ENCODE data around the gene LRFN3.
"Not testable (repeated sequence)": the region's sequence is repeated elsewhere in the genome, so short reads cannot be mapped to it uniquely, and the experiment has no call there.

Gene LRFN3

GRCh38 chr19:35907377-35907745 is 28.8 kb upstream of the LRFN3 start:
- no peaks in the 10 kb centered on the region for H3K36me3 ChIP-seq (ENCODE audit: control insufficient read depth, insufficient read depth, low read length)
- H3K9ac ChIP-seq (ENCODE audit: low read length) = no peak overlapping the region
- no peaks in the 10 kb centered on the region for H3K9me3 ChIP-seq (ENCODE audit: control insufficient read depth, insufficient read depth, low read depth, low read length)
- H3K4me3 ChIP-seq (ENCODE audit: low read depth, low read length) = no peak overlapping the region
- peaks cover 25% of the 10 kb centered on the region for H3K4me1 ChIP-seq (ENCODE audit: control insufficient read depth, insufficient read depth, low read length)
- H3K27ac ChIP-seq (ENCODE audit: low read depth, low read length) = no peak overlapping the region
- peaks cover 5% of the 10 kb centered on the region for H3K27me3 ChIP-seq (ENCODE audit: control insufficient read depth, insufficient read depth, low read length)

- Histone ChIP-seq H3K27me3 (ENCODE audit: control insufficient read depth, insufficient read depth, low read length) (no peaks in the 10 kb centered on the region; the same call in 1 of the 2 replicates), H3K9ac (ENCODE audit: low read length) (no peak within 1 kb of the TSS), H3K36me3 (ENCODE audit: control insufficient read depth, insufficient read depth, low read length) (no peaks in the 10 kb centered on the region), H3K4me3 (ENCODE audit: low read depth, low read length) (no peak within 1 kb of the TSS), H3K9me3 (ENCODE audit: control insufficient read depth, insufficient read depth, low read depth, low read length) (no peaks in the 10 kb centered on the region), H3K27ac (ENCODE audit: low read depth, low read length) (no peak within 1 kb of the TSS), H3K4me1 (ENCODE audit: control insufficient read depth, insufficient read depth, low read length) (peaks cover 19% of the 10 kb centered on the region)
These were observed 28.1 kb upstream of the LRFN3 start, which contains the start of gene TYROBP for GRCh38 chr19:35908010-35908441. TYROBP (minus strand) TSS chr19:35908295; CDS start chr19:35908228, 67 bp downstream.

- H3K4me1 ChIP-seq (ENCODE audit: control insufficient read depth, insufficient read depth, low read length) = peaks cover 15% of the 10 kb centered on the region
- no peaks in the 10 kb centered on the region for H3K36me3 ChIP-seq (ENCODE audit: control insufficient read depth, insufficient read depth, low read length)
- no peak overlapping the region for H3K27ac ChIP-seq (ENCODE audit: low read depth, low read length)
- no peaks in the 10 kb centered on the region for H3K27me3 ChIP-seq (ENCODE audit: control insufficient read depth, insufficient read depth, low read length)
- H3K9ac ChIP-seq (ENCODE audit: low read length) = no peak overlapping the region
- H3K4me3 ChIP-seq (ENCODE audit: low read depth, low read length) = no peak overlapping the region
- no peaks in the 10 kb centered on the region for H3K9me3 ChIP-seq (ENCODE audit: control insufficient read depth, insufficient read depth, low read depth, low read length)
These were observed 27.0 kb upstream of the LRFN3 start for GRCh38 chr19:35908973-35909683.

- Histone ChIP-seq H3K4me3 (ENCODE audit: low read depth, low read length) (no peak overlapping the region), H3K4me1 (ENCODE audit: control insufficient read depth, insufficient read depth, low read length) (peaks cover 15% of the 10 kb centered on the region), H3K9me3 (ENCODE audit: control insufficient read depth, insufficient read depth, low read depth, low read length) (no peaks in the 10 kb centered on the region), H3K36me3 (ENCODE audit: control insufficient read depth, insufficient read depth, low read length) (no peaks in the 10 kb centered on the region), H3K9ac (ENCODE audit: low read length) (no peak overlapping the region), H3K27me3 (ENCODE audit: control insufficient read depth, insufficient read depth, low read length) (no peaks in the 10 kb centered on the region), H3K27ac (ENCODE audit: low read depth, low read length) (no peak overlapping the region)
These were observed 26.5 kb upstream of the LRFN3 start for GRCh38 chr19:35909684-35910035.

- H3K4me3 ChIP-seq (ENCODE audit: low read depth, low read length); H3K27me3 ChIP-seq (ENCODE audit: control insufficient read depth, insufficient read depth, low read length); H3K36me3 ChIP-seq (ENCODE audit: control insufficient read depth, insufficient read depth, low read length); H3K9me3 ChIP-seq (ENCODE audit: control insufficient read depth, insufficient read depth, low read depth, low read length); H3K27ac ChIP-seq (ENCODE audit: low read depth, low read length); H3K9ac ChIP-seq (ENCODE audit: low read length): not testable (repeated sequence)
- H3K4me1 ChIP-seq (ENCODE audit: control insufficient read depth, insufficient read depth, low read length) = peaks cover 15% of the 10 kb centered on the region
These were observed 25.8 kb upstream of the LRFN3 start for GRCh38 chr19:35910355-35910754.

GRCh38 chr19:35911173-35911572 is 25.0 kb upstream of the LRFN3 start:
- Histone ChIP-seq H3K27me3 (ENCODE audit: control insufficient read depth, insufficient read depth, low read length) (no peaks in the 10 kb centered on the region), H3K9me3 (ENCODE audit: control insufficient read depth, insufficient read depth, low read depth, low read length) (no peaks in the 10 kb centered on the region), H3K36me3 (ENCODE audit: control insufficient read depth, insufficient read depth, low read length) (no peaks in the 10 kb centered on the region), H3K9ac (ENCODE audit: low read length) (no peak overlapping the region), H3K4me3 (ENCODE audit: low read depth, low read length) (no peak overlapping the region), H3K4me1 (ENCODE audit: control insufficient read depth, insufficient read depth, low read length) (peaks cover 15% of the 10 kb centered on the region), H3K27ac (ENCODE audit: low read depth, low read length) (no peak overlapping the region)

- H3K4me1 ChIP-seq (ENCODE audit: control insufficient read depth, insufficient read depth, low read length) = peaks cover 15% of the 10 kb centered on the region
- no peak overlapping the region for H3K4me3 ChIP-seq (ENCODE audit: low read depth, low read length)
- no peak overlapping the region for H3K9ac ChIP-seq (ENCODE audit: low read length)
- no peaks in the 10 kb centered on the region for H3K9me3 ChIP-seq (ENCODE audit: control insufficient read depth, insufficient read depth, low read depth, low read length)
- H3K36me3 ChIP-seq (ENCODE audit: control insufficient read depth, insufficient read depth, low read length) = no peaks in the 10 kb centered on the region
- no peaks in the 10 kb centered on the region for H3K27me3 ChIP-seq (ENCODE audit: control insufficient read depth, insufficient read depth, low read length)
- no peak overlapping the region for H3K27ac ChIP-seq (ENCODE audit: low read depth, low read length)
These were observed 24.4 kb upstream of the LRFN3 start for GRCh38 chr19:35911790-35912189.

GRCh38 chr19:35913589-35913988 is 22.6 kb upstream of the LRFN3 start:
- Histone ChIP-seq H3K27ac (ENCODE audit: low read depth, low read length) (no peak overlapping the region), H3K4me3 (ENCODE audit: low read depth, low read length) (no peak overlapping the region), H3K4me1 (ENCODE audit: control insufficient read depth, insufficient read depth, low read length) (peaks cover 8% of the 10 kb centered on the region), H3K36me3 (ENCODE audit: control insufficient read depth, insufficient read depth, low read length) (no peaks in the 10 kb centered on the region), H3K9ac (ENCODE audit: low read length) (no peak overlapping the region), H3K9me3 (ENCODE audit: control insufficient read depth, insufficient read depth, low read depth, low read length) (no peaks in the 10 kb centered on the region), H3K27me3 (ENCODE audit: control insufficient read depth, insufficient read depth, low read length) (no peaks in the 10 kb centered on the region)

- no peaks in the 10 kb centered on the region for H3K9me3 ChIP-seq (ENCODE audit: control insufficient read depth, insufficient read depth, low read depth, low read length)
- no peak overlapping the region for H3K4me3 ChIP-seq (ENCODE audit: low read depth, low read length)
- H3K4me1 ChIP-seq (ENCODE audit: control insufficient read depth, insufficient read depth, low read length) = no peaks in the 10 kb centered on the region
- no peak overlapping the region for H3K27ac ChIP-seq (ENCODE audit: low read depth, low read length)
- H3K9ac ChIP-seq (ENCODE audit: low read length) = no peak overlapping the region
- H3K36me3 ChIP-seq (ENCODE audit: control insufficient read depth, insufficient read depth, low read length) = no peaks in the 10 kb centered on the region
- H3K27me3 ChIP-seq (ENCODE audit: control insufficient read depth, insufficient read depth, low read length) = no peaks in the 10 kb centered on the region
These were observed 20.7 kb upstream of the LRFN3 start for GRCh38 chr19:35915443-35915842.

GRCh38 chr19:35919306-35919705 is 16.9 kb upstream of the LRFN3 start:
- Histone ChIP-seq H3K9ac (ENCODE audit: low read length) (no peak overlapping the region), H3K27ac (ENCODE audit: low read depth, low read length) (no peak overlapping the region), H3K27me3 (ENCODE audit: control insufficient read depth, insufficient read depth, low read length) (no peaks in the 10 kb centered on the region), H3K4me3 (ENCODE audit: low read depth, low read length) (no peak overlapping the region), H3K4me1 (ENCODE audit: control insufficient read depth, insufficient read depth, low read length) (no peaks in the 10 kb centered on the region; the same call in 1 of the 2 replicates), H3K36me3 (ENCODE audit: control insufficient read depth, insufficient read depth, low read length) (no peaks in the 10 kb centered on the region), H3K9me3 (ENCODE audit: control insufficient read depth, insufficient read depth, low read depth, low read length) (no peaks in the 10 kb centered on the region)

GRCh38 chr19:35921012-35921411 is 15.2 kb upstream of the LRFN3 start:
- no peak overlapping the region for H3K4me3 ChIP-seq (ENCODE audit: low read depth, low read length)
- no peaks in the 10 kb centered on the region for H3K36me3 ChIP-seq (ENCODE audit: control insufficient read depth, insufficient read depth, low read length)
- H3K4me1 ChIP-seq (ENCODE audit: control insufficient read depth, insufficient read depth, low read length) = no peaks in the 10 kb centered on the region; the same call in 1 of the 2 replicates
- no peak overlapping the region for H3K9ac ChIP-seq (ENCODE audit: low read length)
- H3K27me3 ChIP-seq (ENCODE audit: control insufficient read depth, insufficient read depth, low read length) = no peaks in the 10 kb centered on the region
- peaks cover 11% of the 10 kb centered on the region for H3K9me3 ChIP-seq (ENCODE audit: control insufficient read depth, insufficient read depth, low read depth, low read length)
- H3K27ac ChIP-seq (ENCODE audit: low read depth, low read length) = no peak overlapping the region

All from HUES6 (cell line).